GM12801 (cell line): ENCODE data around the gene OR51B4.

ENCODE experiments used
- TF ChIP-seq, protein P1 (sequence below): IDR thresholded peaks from one replicate; pipeline ENCODE4 v1.5.1; 2011; ENCODE audit warnings: control low read depth; ENCODE audit not compliant: insufficient read length; ENCODE audit errors: extremely low read depth

The OR51B4 gene

DNA sequence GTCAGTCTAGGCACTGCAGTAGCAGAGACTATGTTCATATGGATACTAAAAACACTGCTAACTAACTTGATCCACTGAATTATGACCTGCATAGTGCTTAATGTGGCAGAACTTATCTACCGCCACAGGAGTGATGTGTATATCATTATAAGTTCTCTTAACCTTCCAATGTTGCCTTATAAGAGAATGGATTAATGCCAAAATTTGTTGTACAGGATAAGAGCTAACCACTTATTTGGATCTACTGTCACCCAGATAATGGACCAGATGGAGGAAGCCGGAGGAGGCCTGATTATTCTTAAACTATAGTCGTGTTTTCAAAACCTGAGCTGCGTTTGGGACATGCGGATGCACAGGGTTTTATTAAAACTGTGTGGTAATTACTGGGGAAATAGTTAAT, 1.9 kb upstream of the OR51B4 start:
- TF ChIP-seq, protein P1, sequence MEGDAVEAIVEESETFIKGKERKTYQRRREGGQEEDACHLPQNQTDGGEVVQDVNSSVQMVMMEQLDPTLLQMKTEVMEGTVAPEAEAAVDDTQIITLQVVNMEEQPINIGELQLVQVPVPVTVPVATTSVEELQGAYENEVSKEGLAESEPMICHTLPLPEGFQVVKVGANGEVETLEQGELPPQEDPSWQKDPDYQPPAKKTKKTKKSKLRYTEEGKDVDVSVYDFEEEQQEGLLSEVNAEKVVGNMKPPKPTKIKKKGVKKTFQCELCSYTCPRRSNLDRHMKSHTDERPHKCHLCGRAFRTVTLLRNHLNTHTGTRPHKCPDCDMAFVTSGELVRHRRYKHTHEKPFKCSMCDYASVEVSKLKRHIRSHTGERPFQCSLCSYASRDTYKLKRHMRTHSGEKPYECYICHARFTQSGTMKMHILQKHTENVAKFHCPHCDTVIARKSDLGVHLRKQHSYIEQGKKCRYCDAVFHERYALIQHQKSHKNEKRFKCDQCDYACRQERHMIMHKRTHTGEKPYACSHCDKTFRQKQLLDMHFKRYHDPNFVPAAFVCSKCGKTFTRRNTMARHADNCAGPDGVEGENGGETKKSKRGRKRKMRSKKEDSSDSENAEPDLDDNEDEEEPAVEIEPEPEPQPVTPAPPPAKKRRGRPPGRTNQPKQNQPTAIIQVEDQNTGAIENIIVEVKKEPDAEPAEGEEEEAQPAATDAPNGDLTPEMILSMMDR = no peak

DNA sequence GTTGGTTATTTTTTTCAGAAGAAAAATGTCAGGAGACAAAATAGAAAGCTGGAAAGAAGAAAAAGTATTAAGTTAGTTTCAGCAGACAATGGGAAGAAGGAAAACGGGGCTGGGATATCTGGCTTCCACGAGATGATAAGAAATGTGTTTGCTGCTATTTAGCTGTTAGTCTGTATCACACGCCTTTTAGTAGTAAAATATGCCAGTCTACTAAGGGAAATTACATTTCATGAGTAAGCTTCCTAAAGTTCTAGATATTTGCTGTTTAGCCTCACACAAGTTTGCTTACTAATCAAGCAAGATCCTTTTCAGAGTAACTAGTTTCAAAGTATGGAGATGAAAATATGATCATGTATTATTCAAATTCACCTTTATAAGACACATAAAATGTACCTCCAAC, 1.5 kb downstream of the OR51B4 start:
- TF ChIP-seq, protein P1 = no peak

DNA sequence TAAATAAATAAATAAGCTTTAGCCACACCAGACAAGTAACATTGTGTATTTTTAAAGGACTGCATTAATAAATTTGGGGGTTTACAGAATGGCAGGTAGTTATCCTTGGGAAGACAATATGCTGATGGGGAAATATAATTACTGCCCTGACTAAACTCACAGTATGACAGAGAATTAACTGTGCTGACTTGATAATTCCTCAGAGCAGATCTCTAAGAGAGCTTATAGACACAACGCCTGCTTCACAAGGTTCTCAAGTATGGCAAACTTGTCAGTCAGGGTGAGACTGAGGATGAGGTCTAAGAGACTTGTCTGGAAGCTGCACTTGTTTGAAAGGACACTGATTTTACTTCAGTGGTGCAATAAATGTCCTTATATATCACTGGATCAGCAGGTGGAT, 3.3 kb downstream of the OR51B4 start:
- TF ChIP-seq, protein P1 = no peak

DNA sequence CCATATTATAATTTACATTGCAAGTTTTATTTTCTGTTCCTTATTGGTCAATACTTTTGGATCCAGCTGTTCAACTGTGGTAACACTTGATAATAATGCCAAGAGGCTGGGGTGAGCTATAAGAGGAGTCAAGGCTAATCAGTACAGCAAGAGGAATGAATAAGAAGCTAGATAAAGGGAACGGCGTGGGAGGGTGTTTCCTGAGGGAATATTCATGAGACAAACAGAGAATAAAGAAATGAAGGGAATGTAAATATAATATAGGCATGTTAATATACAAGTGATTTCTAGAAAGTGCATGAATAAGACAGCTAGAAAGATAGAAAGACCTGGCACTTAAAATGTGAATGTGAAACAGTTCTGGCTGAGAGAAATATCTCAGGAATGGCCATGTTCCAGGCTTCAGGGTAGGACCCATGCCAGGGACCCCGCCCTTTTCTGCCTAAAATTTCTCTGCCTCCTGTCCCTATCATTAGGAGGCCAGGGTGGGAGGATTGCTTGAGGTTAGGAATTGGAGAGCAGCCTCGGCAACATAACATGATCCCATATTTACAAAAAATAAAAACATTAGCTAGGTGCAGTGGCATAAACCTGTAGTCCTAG, 3.9 kb downstream of the OR51B4 start:
- TF ChIP-seq, protein P1 = no peak

DNA sequence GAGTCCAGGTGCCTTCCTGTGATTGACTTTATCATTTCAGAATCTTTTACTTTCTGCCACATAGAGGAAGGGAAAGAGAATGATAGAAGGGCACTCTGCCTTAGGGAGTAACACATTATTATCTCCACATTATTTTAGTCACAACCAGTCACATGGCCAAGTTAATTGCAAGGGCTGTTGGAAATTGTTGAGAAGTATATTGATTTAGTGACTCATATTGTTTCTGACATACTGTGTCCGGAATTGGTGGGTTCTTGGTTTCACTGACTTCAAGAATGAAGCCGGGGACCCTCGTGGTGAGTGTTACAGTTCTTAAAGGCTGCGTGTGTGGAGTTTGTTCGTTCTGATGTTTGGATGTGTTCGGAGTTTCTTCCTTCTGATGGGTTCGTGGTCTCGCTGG, 8.7 kb downstream of the OR51B4 start:
- TF ChIP-seq, protein P1 = no peak

DNA sequence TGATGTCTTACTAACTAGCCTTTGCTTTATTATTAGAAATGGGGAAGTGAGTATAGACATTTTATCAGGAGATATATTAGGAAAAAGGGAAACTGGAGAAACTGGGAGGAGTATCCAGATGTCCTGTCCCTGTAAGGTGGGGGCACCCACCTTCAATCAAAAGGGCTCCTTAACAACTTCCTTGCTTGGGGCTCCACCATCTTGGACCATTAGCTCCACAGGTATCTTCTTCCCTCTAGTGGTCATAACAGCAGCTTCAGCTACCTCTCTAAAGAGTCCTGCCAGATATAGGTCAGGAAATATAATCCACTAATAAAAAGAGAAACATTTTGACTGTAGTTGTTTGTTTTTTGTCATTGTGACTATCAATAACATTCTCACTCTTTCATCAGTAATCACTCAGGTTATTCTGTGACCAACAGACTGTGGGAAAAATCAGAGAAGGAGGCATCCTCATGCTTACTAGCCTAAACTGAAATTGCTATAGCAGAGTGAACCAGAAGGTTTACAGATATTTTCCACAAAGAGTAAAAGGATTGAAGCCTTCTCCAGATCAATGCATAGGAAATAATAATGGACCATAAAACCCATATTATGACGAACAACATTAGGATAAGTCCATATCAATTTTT, 10.4 kb downstream of the OR51B4 start:
- TF ChIP-seq, protein P1 = peak; percentile 3

DNA sequence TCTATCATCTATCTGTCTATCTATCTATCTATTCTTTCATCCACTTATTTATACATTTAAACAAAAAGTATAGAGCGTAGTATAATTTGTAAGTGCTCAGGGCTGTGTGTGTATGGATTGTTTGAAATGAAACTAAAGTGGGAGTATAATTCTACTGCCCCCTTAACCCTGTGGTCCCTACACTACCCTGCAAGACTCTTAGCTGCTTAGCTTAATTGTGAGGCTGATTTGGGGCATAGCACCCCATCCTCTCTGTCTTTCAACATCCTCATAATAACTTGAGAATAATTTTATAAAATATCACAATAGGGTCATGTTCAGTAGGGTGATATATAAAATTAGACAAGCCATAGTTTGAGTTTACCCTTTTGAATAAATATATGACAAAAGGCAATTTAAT, 11.6 kb downstream of the OR51B4 start:
- TF ChIP-seq, protein P1 = no peak
